ENCODE results near the gene CDC42BPA. TPM values are rescaled to one million over a fixed set of nuclear protein-coding genes. Genes with fewer than 3 reads are reported as not detected.
"Not testable (repeated sequence)": the region's sequence is repeated elsewhere in the genome, so short reads cannot be mapped to it uniquely, and the experiment has no call there.

CDC42BPA gene
- polyA plus RNA-seq, 1 donor from 2014 or later = 22.9 TPM

DNA sequence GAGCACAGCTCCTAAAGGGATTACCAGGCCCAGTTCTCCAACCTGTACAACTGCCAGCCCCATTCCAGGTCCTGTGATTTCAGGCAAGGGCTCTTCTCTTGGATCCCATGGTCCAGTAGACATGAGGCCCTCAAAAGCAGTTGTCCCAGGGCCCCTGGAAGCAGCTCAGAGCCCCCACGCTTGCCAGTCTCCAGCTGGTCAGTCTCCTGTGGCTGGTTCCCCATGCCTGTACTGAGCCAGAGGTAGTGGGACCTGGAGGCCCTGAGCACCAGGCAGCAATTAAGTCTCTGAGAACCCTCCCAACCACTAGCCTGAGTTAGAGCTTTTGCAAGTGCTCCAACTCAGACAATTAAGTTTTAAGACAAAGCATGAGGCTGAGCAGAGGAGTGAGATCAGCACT, 36.9 kb downstream of the CDC42BPA start:
- Histone ChIP-seq H3K9me3 (ENCODE audit: low read length) (peaks cover 4% of the 10 kb centered on the region), H3K4me3 (ENCODE audit: low read length) (no peak overlapping the region), H2AFZ (ENCODE audit: low read depth, low read length) (no peak overlapping the region), H3K4me2 (ENCODE audit: low read length) (no peak overlapping the region), H3K27me3 (ENCODE audit: insufficient read depth, low read depth, low read length) (no peaks in the 10 kb centered on the region), H3F3A (ENCODE audit: insufficient read depth, low read length, poor library complexity, severe bottlenecking) (no peaks in the 10 kb centered on the region), H3K9me2 (ENCODE audit: insufficient read depth, low read length) (no peaks in the 10 kb centered on the region), H3K36me3 (ENCODE audit: insufficient read depth, low read length) (no peaks in the 10 kb centered on the region), H3K27ac (ENCODE audit: low read length) (no peak overlapping the region), H4K20me1 (ENCODE audit: insufficient read depth) (no peaks in the 10 kb centered on the region), H3K9ac (ENCODE audit: low read length) (no peak overlapping the region), H3K79me2 (replicated peaks; ENCODE audit: insufficient read depth, low read length) (peaks cover 45% of the 10 kb centered on the region)
- no peak for TF ChIP-seq TAF1 (IDR thresholded peaks at IDR 0.05; ENCODE audit: low read depth)
- no peak for TF ChIP-seq SMC3 (conservative IDR thresholded peaks at IDR 0.05; ENCODE audit: poor library complexity)
- TF ChIP-seq, protein P1, sequence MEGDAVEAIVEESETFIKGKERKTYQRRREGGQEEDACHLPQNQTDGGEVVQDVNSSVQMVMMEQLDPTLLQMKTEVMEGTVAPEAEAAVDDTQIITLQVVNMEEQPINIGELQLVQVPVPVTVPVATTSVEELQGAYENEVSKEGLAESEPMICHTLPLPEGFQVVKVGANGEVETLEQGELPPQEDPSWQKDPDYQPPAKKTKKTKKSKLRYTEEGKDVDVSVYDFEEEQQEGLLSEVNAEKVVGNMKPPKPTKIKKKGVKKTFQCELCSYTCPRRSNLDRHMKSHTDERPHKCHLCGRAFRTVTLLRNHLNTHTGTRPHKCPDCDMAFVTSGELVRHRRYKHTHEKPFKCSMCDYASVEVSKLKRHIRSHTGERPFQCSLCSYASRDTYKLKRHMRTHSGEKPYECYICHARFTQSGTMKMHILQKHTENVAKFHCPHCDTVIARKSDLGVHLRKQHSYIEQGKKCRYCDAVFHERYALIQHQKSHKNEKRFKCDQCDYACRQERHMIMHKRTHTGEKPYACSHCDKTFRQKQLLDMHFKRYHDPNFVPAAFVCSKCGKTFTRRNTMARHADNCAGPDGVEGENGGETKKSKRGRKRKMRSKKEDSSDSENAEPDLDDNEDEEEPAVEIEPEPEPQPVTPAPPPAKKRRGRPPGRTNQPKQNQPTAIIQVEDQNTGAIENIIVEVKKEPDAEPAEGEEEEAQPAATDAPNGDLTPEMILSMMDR (IDR thresholded peaks at IDR 0.05; ENCODE audit: poor library complexity, severe bottlenecking) = no peak
- TF ChIP-seq, protein P2, sequence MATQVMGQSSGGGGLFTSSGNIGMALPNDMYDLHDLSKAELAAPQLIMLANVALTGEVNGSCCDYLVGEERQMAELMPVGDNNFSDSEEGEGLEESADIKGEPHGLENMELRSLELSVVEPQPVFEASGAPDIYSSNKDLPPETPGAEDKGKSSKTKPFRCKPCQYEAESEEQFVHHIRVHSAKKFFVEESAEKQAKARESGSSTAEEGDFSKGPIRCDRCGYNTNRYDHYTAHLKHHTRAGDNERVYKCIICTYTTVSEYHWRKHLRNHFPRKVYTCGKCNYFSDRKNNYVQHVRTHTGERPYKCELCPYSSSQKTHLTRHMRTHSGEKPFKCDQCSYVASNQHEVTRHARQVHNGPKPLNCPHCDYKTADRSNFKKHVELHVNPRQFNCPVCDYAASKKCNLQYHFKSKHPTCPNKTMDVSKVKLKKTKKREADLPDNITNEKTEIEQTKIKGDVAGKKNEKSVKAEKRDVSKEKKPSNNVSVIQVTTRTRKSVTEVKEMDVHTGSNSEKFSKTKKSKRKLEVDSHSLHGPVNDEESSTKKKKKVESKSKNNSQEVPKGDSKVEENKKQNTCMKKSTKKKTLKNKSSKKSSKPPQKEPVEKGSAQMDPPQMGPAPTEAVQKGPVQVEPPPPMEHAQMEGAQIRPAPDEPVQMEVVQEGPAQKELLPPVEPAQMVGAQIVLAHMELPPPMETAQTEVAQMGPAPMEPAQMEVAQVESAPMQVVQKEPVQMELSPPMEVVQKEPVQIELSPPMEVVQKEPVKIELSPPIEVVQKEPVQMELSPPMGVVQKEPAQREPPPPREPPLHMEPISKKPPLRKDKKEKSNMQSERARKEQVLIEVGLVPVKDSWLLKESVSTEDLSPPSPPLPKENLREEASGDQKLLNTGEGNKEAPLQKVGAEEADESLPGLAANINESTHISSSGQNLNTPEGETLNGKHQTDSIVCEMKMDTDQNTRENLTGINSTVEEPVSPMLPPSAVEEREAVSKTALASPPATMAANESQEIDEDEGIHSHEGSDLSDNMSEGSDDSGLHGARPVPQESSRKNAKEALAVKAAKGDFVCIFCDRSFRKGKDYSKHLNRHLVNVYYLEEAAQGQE (IDR thresholded peaks at IDR 0.05; ENCODE audit: borderline replicate concordance) = no peak
- no peak for TF ChIP-seq RAD21 (conservative IDR thresholded peaks at IDR 0.05)
- no peak for TF ChIP-seq EP300 (conservative IDR thresholded peaks at IDR 0.05; ENCODE audit: poor library complexity, severe bottlenecking)
- TF ChIP-seq MXI1 (conservative IDR thresholded peaks at IDR 0.05; ENCODE audit: poor library complexity, severe bottlenecking) = no peak
- no peak for TF ChIP-seq POLR2AphosphoS5 (IDR thresholded peaks at IDR 0.05)
- no peak for TF ChIP-seq EZH2 (IDR thresholded peaks at IDR 0.05; ENCODE audit: borderline replicate concordance, insufficient read depth, low read length, poor library complexity, severe bottlenecking)

DNA sequence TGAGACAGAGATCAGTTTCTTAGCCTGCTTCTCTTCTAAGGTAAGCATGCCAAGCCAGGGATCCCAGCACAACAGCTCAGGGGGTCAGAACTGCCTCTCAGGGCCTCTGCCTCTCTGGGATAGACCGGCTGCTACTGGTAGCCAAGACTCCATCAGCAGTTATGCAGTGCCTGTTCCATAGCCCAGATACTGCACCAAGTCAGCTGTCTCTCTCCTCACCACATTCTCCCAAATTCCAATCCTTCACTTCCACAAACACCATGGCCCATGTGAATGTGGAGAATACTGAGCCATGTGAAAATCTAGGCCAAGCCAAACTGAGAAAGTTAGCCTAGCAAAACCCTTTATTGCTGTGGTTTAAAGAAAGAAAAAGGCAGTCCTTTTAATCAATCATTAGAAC, 37.5 kb downstream of the CDC42BPA start:
- Histone ChIP-seq H3K4me3 (ENCODE audit: low read length) (no peak overlapping the region), H3F3A (ENCODE audit: insufficient read depth, low read length, poor library complexity, severe bottlenecking) (no peaks in the 10 kb centered on the region), H3K9me2 (ENCODE audit: insufficient read depth, low read length) (no peaks in the 10 kb centered on the region), H3K4me2 (ENCODE audit: low read length) (no peak overlapping the region), H2AFZ (ENCODE audit: low read depth, low read length) (no peak overlapping the region), H3K36me3 (ENCODE audit: insufficient read depth, low read length) (no peaks in the 10 kb centered on the region), H3K27me3 (ENCODE audit: insufficient read depth, low read depth, low read length) (no peaks in the 10 kb centered on the region), H3K79me2 (replicated peaks; ENCODE audit: insufficient read depth, low read length) (peaks cover 43% of the 10 kb centered on the region), H3K9ac (ENCODE audit: low read length) (no peak overlapping the region), H4K20me1 (ENCODE audit: insufficient read depth) (no peaks in the 10 kb centered on the region), H3K27ac (ENCODE audit: low read length) (no peak overlapping the region), H3K9me3 (ENCODE audit: low read length) (peaks cover 4% of the 10 kb centered on the region)
- TF ChIP-seq, protein P1 (IDR thresholded peaks at IDR 0.05; ENCODE audit: poor library complexity, severe bottlenecking) = no peak
- no peak for TF ChIP-seq SMC3 (conservative IDR thresholded peaks at IDR 0.05; ENCODE audit: poor library complexity)
- TF ChIP-seq EP300 (conservative IDR thresholded peaks at IDR 0.05; ENCODE audit: poor library complexity, severe bottlenecking) = no peak
- TF ChIP-seq RAD21 (conservative IDR thresholded peaks at IDR 0.05) = no peak
- TF ChIP-seq, protein P2 (IDR thresholded peaks at IDR 0.05; ENCODE audit: borderline replicate concordance) = no peak
- no peak for TF ChIP-seq POLR2AphosphoS5 (IDR thresholded peaks at IDR 0.05)
- no peak for TF ChIP-seq MXI1 (conservative IDR thresholded peaks at IDR 0.05; ENCODE audit: poor library complexity, severe bottlenecking)
- no peak for TF ChIP-seq TAF1 (IDR thresholded peaks at IDR 0.05; ENCODE audit: low read depth)
- no peak for TF ChIP-seq EZH2 (IDR thresholded peaks at IDR 0.05; ENCODE audit: borderline replicate concordance, insufficient read depth, low read length, poor library complexity, severe bottlenecking)

DNA sequence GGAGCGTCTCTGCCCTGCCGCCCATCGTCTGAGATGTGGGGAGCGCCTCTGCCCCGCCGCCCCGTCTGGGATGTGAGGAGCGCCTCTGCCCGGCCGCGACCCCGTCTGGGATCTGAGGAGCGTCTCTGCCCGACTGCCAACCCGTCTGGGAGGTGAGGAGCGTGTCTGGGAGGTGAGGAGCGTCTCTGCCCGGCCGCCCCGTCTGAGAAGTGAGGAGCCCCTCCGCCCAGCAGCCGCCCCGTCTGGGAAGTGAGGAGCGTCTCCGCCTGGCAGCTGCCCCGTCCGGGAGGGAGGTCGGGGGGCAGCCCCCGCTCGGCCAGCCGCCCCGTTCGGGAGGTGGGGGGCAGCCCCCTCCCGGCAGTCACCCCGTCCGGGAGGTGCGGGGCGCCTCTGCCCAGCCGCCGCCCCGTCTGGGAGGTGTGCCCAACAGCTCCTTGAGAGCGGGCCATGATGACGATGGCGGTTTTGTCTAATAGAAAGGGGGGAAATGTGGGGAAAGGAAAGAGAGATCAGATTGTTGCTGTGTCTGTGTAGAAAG, 42.1 kb downstream of the CDC42BPA start:
- not testable (repeated sequence) for H4K20me1 ChIP-seq (ENCODE audit: insufficient read depth); H3K9me3 ChIP-seq (ENCODE audit: low read length); H3K27ac ChIP-seq (ENCODE audit: low read length); H3K36me3 ChIP-seq (ENCODE audit: insufficient read depth, low read length); H3F3A ChIP-seq (ENCODE audit: insufficient read depth, low read length, poor library complexity, severe bottlenecking); H3K27me3 ChIP-seq (ENCODE audit: insufficient read depth, low read depth, low read length); H2AFZ ChIP-seq (ENCODE audit: low read depth, low read length); H3K9me2 ChIP-seq (ENCODE audit: insufficient read depth, low read length); H3K9ac ChIP-seq (ENCODE audit: low read length); H3K4me3 ChIP-seq (ENCODE audit: low read length); H3K4me2 ChIP-seq (ENCODE audit: low read length)
- H3K79me2 ChIP-seq (replicated peaks; ENCODE audit: insufficient read depth, low read length) = peaks cover 36% of the 10 kb centered on the region
